BLaER1 treated with 17β-estradiol and CSF1 and Interleukin-3, amounts not matched to agents 10 nM and 100 nM (cell line): ENCODE measurements around the gene PEPD.

Experiments
- H3K27ac ChIP-seq, 11 experiments: shearing (Covaris generic); formaldehyde crosslinking; 2 replicates each; pipeline ENCODE4 v1.8.1; 2022
- H3K27me3 ChIP-seq, 11 experiments: shearing (Covaris generic); formaldehyde crosslinking; 2 replicates each; pipeline ENCODE4 v1.8.1; 2022
- H3K36me3 ChIP-seq, 11 experiments: shearing (Covaris generic); formaldehyde crosslinking; 2 replicates each; pipeline ENCODE4 v1.8.1; 2022
- H3K4me1 ChIP-seq, 10 experiments: shearing (Covaris generic); formaldehyde crosslinking; 2 replicates each; pipeline ENCODE4 v1.8.1; 2022
- H3K4me2 ChIP-seq, 11 experiments: shearing (Covaris generic); formaldehyde crosslinking; 2 replicates each; pipeline ENCODE4 v1.8.1; 2022
- H3K4me3 ChIP-seq, 10 experiments: shearing (Covaris generic); formaldehyde crosslinking; 2 replicates each; pipeline ENCODE4 v1.8.1; 2022
- H3K9ac ChIP-seq, 11 experiments: shearing (Covaris generic); formaldehyde crosslinking; 2 replicates each; pipeline ENCODE4 v1.8.1; 2022
- H3K9me3 ChIP-seq, 11 experiments: shearing (Covaris generic); formaldehyde crosslinking; replicated peaks in 1 of 11; 2 replicates each; pipeline ENCODE4 v1.8.1; 2022
- H4K20me1 ChIP-seq, 11 experiments: shearing (Covaris generic); formaldehyde crosslinking; 2 replicates each; pipeline ENCODE4 v1.8.1; 2022
- Cebpa-rat ChIP-seq, 11 experiments: shearing (Covaris generic); IDR thresholded peaks; 2 replicates each; pipeline ENCODE4 v1.8.1; 2022

The PEPD gene

GRCh38 chr19:33552191-33552927 lies 30.8 kb upstream of the PEPD start:
- TF ChIP-seq Cebpa-rat (IDR thresholded peaks at IDR 0.05), result no peak
- H3K4me2 ChIP-seq, result no peak overlapping the region
- no peaks in the 10 kb centered on the region; a peak in 1 of 22 replicates for H4K20me1 ChIP-seq
- H3K27me3 ChIP-seq, result no peaks in the 10 kb centered on the region
- H3K4me3 ChIP-seq, result no peak overlapping the region
- no peak overlapping the region for H3K9ac ChIP-seq
- peaks cover 0 to 13% (median 0%) of the 10 kb centered on the region in 10 experiments; a peak in 3 of 20 replicates for H3K4me1 ChIP-seq
- no peaks in the 10 kb centered on the region for H3K36me3 ChIP-seq
- H3K27ac ChIP-seq, result no peak overlapping the region
- no peaks in the 10 kb centered on the region for H3K9me3 ChIP-seq

- Histone ChIP-seq H3K4me2 (no peak overlapping the region), H3K27me3 (no peaks in the 10 kb centered on the region), H3K27ac (no peak overlapping the region), H3K9me3 (no peaks in the 10 kb centered on the region), H3K4me1 (peaks cover 0 to 13% (median 0%) of the 10 kb centered on the region in 10 experiments; a peak in 3 of 20 replicates), H3K9ac (no peak overlapping the region), H4K20me1 (no peaks in the 10 kb centered on the region; a peak in 2 of 22 replicates), H3K4me3 (no peak overlapping the region), H3K36me3 (no peaks in the 10 kb centered on the region)
- no peak for TF ChIP-seq Cebpa-rat (IDR thresholded peaks at IDR 0.05)
Measured at GRCh38 chr19:33551676-33552075, 30.1 kb upstream of the PEPD start.

GRCh38 chr19:33550768-33551167 lies 29.2 kb upstream of the PEPD start:
- no peak overlapping the region for H3K4me2 ChIP-seq
- TF ChIP-seq Cebpa-rat (IDR thresholded peaks at IDR 0.05), result no peak
- H3K4me3 ChIP-seq, result no peak overlapping the region
- H3K36me3 ChIP-seq, result no peaks in the 10 kb centered on the region
- H4K20me1 ChIP-seq, result no peaks in the 10 kb centered on the region; a peak in 2 of 22 replicates
- no peak overlapping the region for H3K27ac ChIP-seq
- no peak overlapping the region for H3K9ac ChIP-seq
- H3K27me3 ChIP-seq, result no peaks in the 10 kb centered on the region
- peaks cover 0 to 7% (median 0%) of the 10 kb centered on the region in 10 experiments; a peak in 2 of 20 replicates for H3K4me1 ChIP-seq
- H3K9me3 ChIP-seq, result peaks cover 0 to 4% (median 0%) of the 10 kb centered on the region in 11 experiments; a peak in 1 of 22 replicates

GRCh38 chr19:33547676-33548075 lies 26.1 kb upstream of the PEPD start:
- Histone ChIP-seq H3K27ac (no peak overlapping the region), H3K4me2 (no peak overlapping the region), H3K27me3 (no peaks in the 10 kb centered on the region), H3K9ac (no peak overlapping the region), H4K20me1 (peaks cover 0 to 4% (median 0%) of the 10 kb centered on the region in 11 experiments; a peak in 2 of 22 replicates), H3K4me3 (no peak overlapping the region), H3K36me3 (no peaks in the 10 kb centered on the region), H3K9me3 (peaks cover 0 to 9% (median 0%) of the 10 kb centered on the region in 11 experiments; a peak in 3 of 22 replicates), H3K4me1 (0 out of 20 replicates have a peak, but pooled peaks cover 0 to 2% (median 0%) of the 10 kb centered on the region in 10 experiments)
- no peak for TF ChIP-seq Cebpa-rat (IDR thresholded peaks at IDR 0.05)

GRCh38 chr19:33546656-33547055 lies 25.1 kb upstream of the PEPD start:
- Histone ChIP-seq H3K27ac (no peak overlapping the region), H4K20me1 (peaks cover 0 to 4% (median 0%) of the 10 kb centered on the region in 11 experiments; a peak in 2 of 22 replicates), H3K4me1 (peaks cover 0 to 7% (median 0%) of the 10 kb centered on the region in 10 experiments; a peak in 5 of 20 replicates), H3K4me2 (no peak overlapping the region), H3K4me3 (no peak overlapping the region), H3K27me3 (no peaks in the 10 kb centered on the region), H3K9me3 (peaks cover 0 to 9% (median 0%) of the 10 kb centered on the region in 11 experiments; a peak in 3 of 22 replicates), H3K36me3 (no peaks in the 10 kb centered on the region), H3K9ac (no peak overlapping the region)
- no peak for TF ChIP-seq Cebpa-rat (IDR thresholded peaks at IDR 0.05)

- Histone ChIP-seq H3K4me1 (peaks cover 0 to 7% (median 0%) of the 10 kb centered on the region in 10 experiments; a peak in 5 of 20 replicates), H3K9ac (no peak overlapping the region), H3K27me3 (no peaks in the 10 kb centered on the region), H4K20me1 (peaks cover 0 to 4% (median 0%) of the 10 kb centered on the region in 11 experiments; a peak in 2 of 22 replicates), H3K27ac (no peak overlapping the region), H3K9me3 (peaks cover 0 to 9% (median 0%) of the 10 kb centered on the region in 11 experiments; a peak in 3 of 22 replicates), H3K36me3 (no peaks in the 10 kb centered on the region), H3K4me2 (no peak overlapping the region), H3K4me3 (no peak overlapping the region)
- TF ChIP-seq Cebpa-rat (IDR thresholded peaks at IDR 0.05), result no peak
Measured at GRCh38 chr19:33545217-33545981, 23.8 kb upstream of the PEPD start.

- Histone ChIP-seq H3K27me3 (no peaks in the 10 kb centered on the region), H3K27ac (no peak overlapping the region), H3K4me3 (no peak overlapping the region), H3K9me3 (peaks cover 0 to 9% (median 5%) of the 10 kb centered on the region in 11 experiments; a peak in 7 of 22 replicates), H3K36me3 (no peaks in the 10 kb centered on the region), H3K9ac (no peak overlapping the region), H4K20me1 (no peaks in the 10 kb centered on the region), H3K4me1 (no peaks in the 10 kb centered on the region), H3K4me2 (no peak overlapping the region)
- no peak for TF ChIP-seq Cebpa-rat (IDR thresholded peaks at IDR 0.05)
Measured at GRCh38 chr19:33535226-33535625, 13.6 kb upstream of the PEPD start.

- H3K27me3 ChIP-seq, result no peaks in the 10 kb centered on the region
- H3K27ac ChIP-seq, result no peak overlapping the region
- H4K20me1 ChIP-seq, result no peaks in the 10 kb centered on the region
- no peaks in the 10 kb centered on the region for H3K36me3 ChIP-seq
- peaks cover 0 to 9% (median 5%) of the 10 kb centered on the region in 11 experiments; a peak in 7 of 22 replicates for H3K9me3 ChIP-seq
- no peak overlapping the region for H3K4me3 ChIP-seq
- H3K9ac ChIP-seq, result no peak overlapping the region
- TF ChIP-seq Cebpa-rat (IDR thresholded peaks at IDR 0.05), result no peak
- no peak overlapping the region for H3K4me2 ChIP-seq
- no peaks in the 10 kb centered on the region for H3K4me1 ChIP-seq
Measured at GRCh38 chr19:33532859-33533460, 11.4 kb upstream of the PEPD start.

- Histone ChIP-seq H3K4me3 (no peak overlapping the region), H4K20me1 (no peaks in the 10 kb centered on the region), H3K9me3 (no peaks in the 10 kb centered on the region), H3K36me3 (no peaks in the 10 kb centered on the region), H3K4me1 (no peaks in the 10 kb centered on the region), H3K27ac (no peak overlapping the region), H3K27me3 (no peaks in the 10 kb centered on the region), H3K9ac (no peak overlapping the region), H3K4me2 (no peak overlapping the region)
- TF ChIP-seq Cebpa-rat (IDR thresholded peaks at IDR 0.05), result no peak
Measured at GRCh38 chr19:33530842-33531241, 9.3 kb upstream of the PEPD start.
